D341Med (cell line): Measurements from ENCODE around the gene PLPP6.

Experiments
- DNase-seq: peaks from one replicate; pipeline ENCODE4 v3.0.0; 2012; ENCODE audit warnings: low spot score

The PLPP6 gene

DNA sequence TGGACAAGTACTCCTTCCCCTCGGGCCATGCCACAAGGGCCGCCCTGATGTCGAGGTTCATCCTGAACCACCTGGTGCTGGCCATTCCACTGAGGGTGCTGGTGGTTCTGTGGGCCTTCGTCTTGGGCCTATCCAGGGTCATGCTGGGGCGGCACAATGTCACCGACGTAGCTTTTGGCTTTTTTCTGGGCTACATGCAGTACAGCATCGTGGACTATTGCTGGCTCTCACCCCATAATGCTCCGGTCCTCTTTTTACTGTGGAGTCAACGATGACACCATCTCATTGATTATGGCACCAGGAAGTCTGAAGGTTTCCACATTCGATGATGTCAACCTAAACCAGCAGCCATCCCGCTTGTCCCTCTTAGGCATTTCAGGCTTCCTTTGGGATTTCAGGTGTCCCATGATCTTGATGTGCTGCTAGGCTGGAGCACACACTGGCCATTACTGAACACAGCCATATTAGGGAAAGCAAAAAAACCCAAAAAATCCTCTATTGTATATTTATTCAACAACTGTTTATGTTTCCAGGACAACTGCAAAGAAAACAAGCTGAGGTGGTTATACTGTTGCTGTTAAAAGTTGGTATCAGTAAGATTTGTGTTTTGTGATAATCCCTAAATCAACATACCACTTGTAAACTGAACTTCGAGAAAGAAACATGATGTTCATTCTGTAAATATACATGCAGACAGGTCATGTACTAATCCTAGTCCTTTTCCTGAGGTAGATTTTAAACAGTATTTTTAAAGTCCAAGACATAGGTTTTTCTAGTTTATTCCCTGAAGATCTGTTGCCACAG lies 1.1 kb downstream of the PLPP6 start:
- DNase-seq, result no peak

DNA sequence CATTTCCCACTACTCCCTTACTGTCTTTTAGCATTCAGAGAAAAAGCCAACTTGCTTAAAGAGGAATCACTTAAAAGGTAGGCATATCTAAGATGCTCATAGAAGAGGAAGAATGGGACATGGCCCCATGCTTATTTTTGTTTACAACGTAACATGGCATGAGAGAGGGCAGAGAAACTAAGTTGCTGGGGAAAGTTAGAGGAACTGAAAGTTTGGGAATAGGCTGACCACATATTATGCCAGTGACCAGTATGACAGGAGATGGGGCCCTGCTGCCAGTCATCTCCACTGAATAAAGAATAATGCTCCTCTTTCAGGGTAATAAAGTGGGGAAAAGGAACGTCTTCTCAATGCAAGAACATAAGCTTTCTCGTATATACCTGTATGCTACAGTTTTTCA lies 1.9 kb downstream of the PLPP6 start:
- no peak for DNase-seq

GRCh38 chr9:4665357-4665756 lies 3.3 kb downstream of the PLPP6 start:
- no peak for DNase-seq

DNA sequence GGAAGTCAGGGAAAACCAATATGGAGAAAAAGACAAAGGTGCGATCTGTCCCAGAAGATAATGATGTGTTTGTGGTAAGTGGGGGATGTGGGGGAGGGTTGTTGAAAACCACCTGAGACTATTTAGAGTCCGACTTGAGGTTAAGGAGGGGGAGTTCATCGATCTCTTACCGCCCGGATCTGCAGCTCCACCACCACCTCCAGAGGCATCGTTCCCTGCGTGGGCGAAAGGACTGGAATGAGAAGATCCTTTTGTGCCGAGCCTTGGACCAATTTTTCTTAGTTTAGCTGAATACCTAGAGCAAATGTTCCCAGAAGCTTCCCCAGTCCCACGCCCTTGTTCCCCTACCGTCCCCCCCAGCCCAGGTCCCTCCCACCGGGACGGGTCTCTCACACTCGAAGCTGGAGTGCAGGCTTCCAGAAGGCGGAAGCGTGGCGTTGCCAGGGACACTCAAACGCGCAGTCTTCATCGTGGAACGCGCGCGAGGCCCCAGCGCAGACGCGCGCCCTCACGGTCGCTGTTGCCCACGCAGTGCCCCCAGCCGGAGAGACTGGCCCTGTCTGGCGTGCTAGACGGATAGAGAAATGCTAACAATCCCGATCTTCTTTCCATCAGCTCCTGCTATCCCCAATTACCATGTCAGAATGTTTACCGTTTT lies 4.1 kb downstream of the PLPP6 start, which contains the start of gene SPATA6L:
SPATA6L (minus strand) TSS at position 439 of the 658 bp plus-strand sequence; CDS start at position 209, 230 bp downstream.
- DNase-seq, result peak; percentile 28

DNA sequence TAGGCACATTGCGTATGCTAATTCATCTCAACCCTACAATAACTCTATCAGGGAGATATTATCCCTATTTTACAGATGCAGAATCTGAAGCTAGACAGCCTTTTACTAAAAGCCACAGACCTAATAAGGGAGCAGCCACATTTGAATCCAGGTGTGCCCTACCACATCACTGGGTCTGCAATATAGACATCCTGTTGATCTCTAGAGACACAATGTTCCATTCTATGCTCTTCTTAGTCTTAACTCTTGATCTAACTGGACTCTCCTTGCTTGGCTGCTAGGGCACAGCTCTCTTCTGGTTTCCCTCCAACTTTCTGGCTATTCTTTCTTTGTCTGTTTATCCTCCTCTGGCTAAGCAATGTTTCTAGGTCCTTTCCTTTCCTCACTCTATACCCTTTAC lies 5.6 kb downstream of the PLPP6 start:
- DNase-seq, result no peak

DNA sequence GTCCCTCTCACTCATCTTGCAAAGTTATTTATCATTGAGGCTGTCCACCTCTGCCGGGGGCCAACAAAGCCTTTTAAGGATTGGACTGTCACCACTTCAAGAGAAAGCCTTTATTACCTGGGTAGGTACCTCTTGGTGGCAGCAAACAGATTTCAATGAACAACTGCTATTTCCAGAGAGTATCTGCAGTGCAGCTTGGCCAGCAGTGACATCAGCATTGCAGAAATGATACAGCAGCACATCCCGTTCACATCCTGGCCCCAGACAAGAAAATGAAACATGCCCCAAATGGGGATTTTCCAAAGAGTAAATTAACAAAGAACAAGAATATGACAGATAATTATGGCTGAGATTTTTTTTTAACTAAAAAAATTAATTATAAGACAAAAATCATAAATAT lies 6.5 kb downstream of the PLPP6 start:
- DNase-seq, result no peak

GRCh38 chr9:4669890-4670289 lies 7.8 kb downstream of the PLPP6 start:
- DNase-seq, result no peak

GRCh38 chr9:4670591-4670990 lies 8.5 kb downstream of the PLPP6 start:
- no peak for DNase-seq

- DNase-seq, result no peak
These were observed 9.6 kb downstream of the PLPP6 start for GRCh38 chr9:4671737-4672136.

DNA sequence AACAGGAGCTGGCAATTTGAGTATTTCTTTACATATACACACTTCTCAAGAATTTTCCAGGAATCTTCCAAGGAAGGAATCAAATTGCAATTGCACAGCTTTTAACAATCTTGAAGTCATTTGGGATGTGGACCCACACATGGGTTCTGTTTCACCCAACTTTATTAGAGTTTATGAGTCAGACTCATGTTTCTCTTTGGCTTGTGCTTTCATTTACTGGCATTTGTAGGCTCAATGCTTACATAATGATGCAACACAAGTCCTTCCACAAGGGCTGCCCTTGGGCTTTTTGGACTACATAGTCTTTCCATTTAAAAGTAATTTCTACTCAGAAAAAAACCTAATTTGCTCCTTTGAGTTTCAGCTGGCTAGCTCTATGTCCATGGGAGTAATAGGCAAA lies 12.7 kb downstream of the PLPP6 start:
- DNase-seq, result no peak

- no peak for DNase-seq
These were observed 15.3 kb downstream of the PLPP6 start for GRCh38 chr9:4677392-4677791.

GRCh38 chr9:4678679-4679267 lies 16.7 kb downstream of the PLPP6 start:
- peak; percentile 18 for DNase-seq

DNA sequence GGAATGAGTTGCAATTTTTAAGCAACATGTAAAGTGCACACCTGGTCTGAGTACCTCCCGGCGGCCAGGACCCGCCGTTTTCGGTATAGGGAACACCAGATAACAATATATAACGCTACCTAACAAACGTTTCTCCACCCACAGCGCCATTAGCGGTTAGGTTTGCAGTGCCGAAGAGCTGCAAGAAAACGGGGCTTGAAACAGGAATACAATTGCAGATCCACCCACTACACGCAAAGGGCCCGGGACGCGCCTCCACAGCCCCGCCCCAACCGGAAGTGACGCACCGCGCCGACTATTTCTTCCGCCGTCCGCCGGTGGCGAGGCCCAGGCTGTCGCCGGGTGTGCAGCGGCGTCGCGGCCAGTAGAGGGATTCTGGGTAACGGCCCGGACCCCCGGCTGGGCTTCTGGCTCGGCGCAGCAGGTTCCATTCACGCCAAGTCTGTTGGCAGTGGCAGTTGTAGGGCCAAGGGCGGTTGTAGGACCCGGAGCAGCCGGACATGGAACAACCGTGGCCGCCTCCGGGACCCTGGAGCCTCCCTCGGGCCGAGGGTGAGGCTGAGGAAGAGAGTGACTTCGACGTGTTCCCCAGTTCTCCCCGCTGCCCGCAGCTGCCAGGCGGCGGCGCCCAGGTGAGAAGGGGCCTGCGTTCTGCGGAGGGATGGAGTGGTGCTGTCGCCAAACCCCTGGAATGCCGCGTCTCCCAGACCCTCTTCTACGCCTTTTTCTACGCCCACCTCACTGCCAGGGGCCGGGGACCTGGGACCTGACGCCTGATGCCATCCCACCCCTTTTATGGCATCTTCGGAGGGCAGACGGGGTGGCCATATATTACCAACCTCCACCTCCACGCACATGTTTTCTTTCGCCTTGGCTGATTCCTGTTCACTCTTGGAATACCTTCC lies 17.4 kb downstream of the PLPP6 start, which contains the start of gene CDC37L1:
CDC37L1 (plus strand) TSS at position 302 of the 905 bp plus-strand sequence; CDS start at position 501, 199 bp downstream.
- DNase-seq, result peak; percentile 97

GRCh38 chr9:4680173-4680525 lies 18.1 kb downstream of the PLPP6 start:
- no peak for DNase-seq

DNA sequence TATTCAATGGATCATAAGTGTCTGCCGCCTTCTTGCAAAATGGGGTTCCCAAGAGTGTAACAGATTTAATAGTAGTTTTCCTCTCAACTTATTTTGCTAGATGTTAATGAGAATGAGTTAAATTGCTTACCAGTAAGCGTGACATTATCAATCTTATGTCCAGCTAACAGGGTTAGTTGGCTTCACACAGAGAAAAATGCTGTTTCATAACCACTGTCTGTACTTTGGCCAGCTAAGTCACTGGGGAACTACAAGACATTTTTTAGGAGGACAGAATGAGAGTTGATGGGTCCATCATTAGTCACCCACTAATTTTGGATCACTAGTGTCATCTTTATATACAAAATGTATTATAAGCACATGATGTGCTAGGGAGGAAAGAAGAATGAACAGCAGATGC lies 18.7 kb downstream of the PLPP6 start:
- no peak for DNase-seq

DNA sequence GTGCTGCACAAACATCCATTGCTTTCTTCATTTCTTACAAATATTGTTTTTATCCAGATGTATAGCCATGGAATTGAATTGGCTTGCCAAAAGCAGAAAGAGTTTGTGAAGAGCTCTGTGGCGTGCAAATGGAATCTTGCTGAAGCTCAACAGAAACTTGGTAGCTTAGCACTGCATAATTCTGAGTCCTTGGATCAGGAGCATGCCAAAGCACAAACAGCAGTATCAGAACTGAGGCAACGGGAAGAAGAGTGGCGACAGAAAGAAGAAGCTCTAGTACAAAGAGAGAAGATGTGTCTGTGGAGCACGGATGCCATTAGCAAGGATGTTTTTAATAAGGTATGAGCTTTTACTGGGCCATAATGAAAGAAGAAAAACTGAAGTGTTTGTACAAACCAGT lies 22.7 kb downstream of the PLPP6 start:
- no peak for DNase-seq

GRCh38 chr9:4686112-4686511 lies 24.0 kb downstream of the PLPP6 start:
- DNase-seq, result no peak

- no peak for DNase-seq
These were observed 24.5 kb downstream of the PLPP6 start for GRCh38 chr9:4686584-4686983.

GRCh38 chr9:4689021-4689420 lies 26.9 kb downstream of the PLPP6 start:
- DNase-seq, result no peak

GRCh38 chr9:4689687-4690104 lies 27.6 kb downstream of the PLPP6 start:
- DNase-seq, result no peak

DNA sequence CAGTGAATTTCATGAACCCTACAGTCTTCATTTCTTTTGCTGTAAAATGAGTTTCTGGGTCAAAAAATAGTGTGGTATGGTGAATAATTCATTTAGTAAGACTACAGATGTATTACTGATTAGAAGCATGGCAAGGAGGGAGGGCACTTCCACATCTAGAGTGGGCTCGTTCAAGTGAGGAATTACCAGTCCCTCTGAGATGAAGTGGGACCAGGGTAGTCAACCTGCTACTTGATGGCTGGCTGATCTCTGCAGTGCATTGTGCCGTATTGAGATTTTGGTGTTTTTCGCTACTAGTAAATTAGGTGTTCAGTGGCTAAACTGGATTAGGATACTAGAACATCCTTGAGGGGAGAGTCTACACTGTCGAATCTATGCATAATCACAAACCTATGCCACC lies 28.1 kb downstream of the PLPP6 start:
- DNase-seq, result no peak

GRCh38 chr9:4691795-4692194 lies 29.7 kb downstream of the PLPP6 start:
- DNase-seq, result no peak
